ENCODE data around the gene TLR8.

GRCh38 chrX:12930150-12930549 lies 23.7 kb downstream of the TLR8 start:
- TF ChIP-seq POLR2A (IDR thresholded peaks at IDR 0.05; ENCODE audit: low read depth, low read length) (no peak), POLR2AphosphoS5 (IDR thresholded peaks at IDR 0.05; ENCODE audit: low read depth, low read length) (no peak), TAF1 (IDR thresholded peaks at IDR 0.05; ENCODE audit: borderline replicate concordance, low read depth, low read length) (no peak)

Measured in GM12892 (cell line).